ENCODE data around the gene NTM.

Gene NTM

DNA sequence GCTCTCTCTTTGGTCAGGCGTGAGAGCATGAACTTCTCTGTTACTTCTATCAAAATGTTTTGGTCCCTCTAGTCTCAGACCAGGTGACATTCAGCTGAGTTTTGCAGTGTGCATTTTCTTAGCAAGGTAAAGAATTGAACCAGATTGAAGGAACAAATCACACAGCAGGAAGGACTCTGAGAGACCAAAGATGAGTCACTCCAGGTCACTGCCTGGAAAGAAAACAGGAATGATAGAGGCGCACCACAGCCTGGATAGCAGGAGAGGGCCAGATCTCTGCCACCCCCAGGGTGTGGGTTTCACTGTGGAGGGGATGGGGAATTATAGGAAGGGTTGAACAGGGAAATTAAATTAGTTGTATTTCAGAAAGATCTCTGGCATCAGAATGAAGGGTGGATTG lies 788.3 kb downstream of the NTM start:
- no peaks in the 10 kb centered on the region for H3K9me2 ChIP-seq (replicated peaks; ENCODE audit: low read depth, low read length)
- H3K4me3 ChIP-seq (ENCODE audit: low read length, poor library complexity, severe bottlenecking) = no peak overlapping the region
- no peak overlapping the region for H2AFZ ChIP-seq (ENCODE audit: low read length)
- no peaks in the 10 kb centered on the region for H4K20me1 ChIP-seq (ENCODE audit: insufficient read depth, low read length, poor library complexity, severe bottlenecking)
- no peak overlapping the region for H3K9ac ChIP-seq (ENCODE audit: low read depth, low read length, poor library complexity, severe bottlenecking)
- no peaks in the 10 kb centered on the region for H3F3A ChIP-seq (ENCODE audit: low read depth)
- TF ChIP-seq EZH2phosphoT487 (IDR thresholded peaks at IDR 0.05; ENCODE audit: borderline replicate concordance) = no peak
- TF ChIP-seq, protein P1, sequence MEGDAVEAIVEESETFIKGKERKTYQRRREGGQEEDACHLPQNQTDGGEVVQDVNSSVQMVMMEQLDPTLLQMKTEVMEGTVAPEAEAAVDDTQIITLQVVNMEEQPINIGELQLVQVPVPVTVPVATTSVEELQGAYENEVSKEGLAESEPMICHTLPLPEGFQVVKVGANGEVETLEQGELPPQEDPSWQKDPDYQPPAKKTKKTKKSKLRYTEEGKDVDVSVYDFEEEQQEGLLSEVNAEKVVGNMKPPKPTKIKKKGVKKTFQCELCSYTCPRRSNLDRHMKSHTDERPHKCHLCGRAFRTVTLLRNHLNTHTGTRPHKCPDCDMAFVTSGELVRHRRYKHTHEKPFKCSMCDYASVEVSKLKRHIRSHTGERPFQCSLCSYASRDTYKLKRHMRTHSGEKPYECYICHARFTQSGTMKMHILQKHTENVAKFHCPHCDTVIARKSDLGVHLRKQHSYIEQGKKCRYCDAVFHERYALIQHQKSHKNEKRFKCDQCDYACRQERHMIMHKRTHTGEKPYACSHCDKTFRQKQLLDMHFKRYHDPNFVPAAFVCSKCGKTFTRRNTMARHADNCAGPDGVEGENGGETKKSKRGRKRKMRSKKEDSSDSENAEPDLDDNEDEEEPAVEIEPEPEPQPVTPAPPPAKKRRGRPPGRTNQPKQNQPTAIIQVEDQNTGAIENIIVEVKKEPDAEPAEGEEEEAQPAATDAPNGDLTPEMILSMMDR (conservative IDR thresholded peaks at IDR 0.05; ENCODE audit: low read length) = no peak
- no peaks in the 10 kb centered on the region for H3K9me3 ChIP-seq (ENCODE audit: insufficient read depth, low read depth, low read length)
- no peaks in the 10 kb centered on the region for H3K4me1 ChIP-seq (ENCODE audit: insufficient read depth, low read length, poor library complexity, severe bottlenecking)
- H3K27me3 ChIP-seq (ENCODE audit: insufficient read depth, low read length, poor library complexity, severe bottlenecking) = no peaks in the 10 kb centered on the region
- no peaks in the 10 kb centered on the region for H3K36me3 ChIP-seq (ENCODE audit: insufficient read depth, low read length)
- H3K4me2 ChIP-seq (ENCODE audit: low read depth, low read length, poor library complexity, severe bottlenecking) = no peak overlapping the region
- H3K79me2 ChIP-seq (ENCODE audit: insufficient read depth, low read length) = no peaks in the 10 kb centered on the region

DNA sequence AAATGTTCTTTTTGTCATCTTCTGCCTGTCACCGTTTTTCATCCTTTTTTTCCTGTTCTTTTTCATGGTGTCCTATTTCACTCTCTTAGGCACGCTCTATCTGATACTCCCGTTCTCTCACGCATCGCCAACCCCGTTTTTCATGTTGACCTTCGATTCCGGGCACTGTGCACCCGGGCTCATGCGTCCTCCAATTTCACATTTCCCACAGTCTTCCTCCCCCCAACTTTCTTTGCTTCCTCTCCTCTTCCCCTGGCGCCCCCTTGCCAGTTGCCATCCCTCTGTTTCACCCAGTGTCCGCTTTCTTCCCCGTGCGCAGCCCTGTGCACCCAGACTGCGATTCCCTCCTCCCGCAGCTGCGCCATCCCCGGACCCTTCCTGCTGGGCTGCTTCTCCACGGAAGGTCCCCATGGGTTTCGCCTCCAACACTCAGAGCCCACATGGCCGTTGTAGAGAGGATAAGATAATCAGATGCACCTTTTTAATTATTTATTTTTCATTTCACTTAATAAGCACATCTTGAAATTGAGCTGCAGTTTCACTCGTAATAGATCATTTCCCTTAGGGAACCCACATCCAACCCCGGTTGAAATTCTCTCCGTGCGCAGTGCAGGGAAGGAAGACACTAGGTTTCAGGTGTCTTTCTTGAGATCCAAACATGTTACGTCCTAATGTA lies 791.1 kb downstream of the NTM start:
- H3K27me3 ChIP-seq (ENCODE audit: insufficient read depth, low read length, poor library complexity, severe bottlenecking) = no peaks in the 10 kb centered on the region
- H3F3A ChIP-seq (ENCODE audit: low read depth) = no peaks in the 10 kb centered on the region
- H2AFZ ChIP-seq (ENCODE audit: low read length) = no peak overlapping the region
- H3K4me3 ChIP-seq (ENCODE audit: low read length, poor library complexity, severe bottlenecking) = no peak overlapping the region
- no peaks in the 10 kb centered on the region for H3K36me3 ChIP-seq (ENCODE audit: insufficient read depth, low read length)
- H3K79me2 ChIP-seq (ENCODE audit: insufficient read depth, low read length) = no peaks in the 10 kb centered on the region
- no peak overlapping the region for H3K9ac ChIP-seq (ENCODE audit: low read depth, low read length, poor library complexity, severe bottlenecking)
- no peaks in the 10 kb centered on the region for H4K20me1 ChIP-seq (ENCODE audit: insufficient read depth, low read length, poor library complexity, severe bottlenecking)
- no peaks in the 10 kb centered on the region for H3K4me1 ChIP-seq (ENCODE audit: insufficient read depth, low read length, poor library complexity, severe bottlenecking)
- H3K9me3 ChIP-seq (ENCODE audit: insufficient read depth, low read depth, low read length) = no peaks in the 10 kb centered on the region
- no peak overlapping the region for H3K4me2 ChIP-seq (ENCODE audit: low read depth, low read length, poor library complexity, severe bottlenecking)
- H3K9me2 ChIP-seq (replicated peaks; ENCODE audit: low read depth, low read length) = no peaks in the 10 kb centered on the region
- TF ChIP-seq EZH2phosphoT487 (IDR thresholded peaks at IDR 0.05; ENCODE audit: borderline replicate concordance) = no peak
- TF ChIP-seq, protein P1 (conservative IDR thresholded peaks at IDR 0.05; ENCODE audit: low read length) = no peak

GRCh38 chr11:132168344-132168981 lies 798.0 kb downstream of the NTM start:
- Histone ChIP-seq H3K4me2 (ENCODE audit: low read depth, low read length, poor library complexity, severe bottlenecking) (no peak overlapping the region), H4K20me1 (ENCODE audit: insufficient read depth, low read length, poor library complexity, severe bottlenecking) (no peaks in the 10 kb centered on the region), H3K36me3 (ENCODE audit: insufficient read depth, low read length) (no peaks in the 10 kb centered on the region), H2AFZ (ENCODE audit: low read length) (no peak overlapping the region), H3K4me1 (ENCODE audit: insufficient read depth, low read length, poor library complexity, severe bottlenecking) (no peaks in the 10 kb centered on the region), H3K9me3 (ENCODE audit: insufficient read depth, low read depth, low read length) (no peaks in the 10 kb centered on the region), H3K79me2 (ENCODE audit: insufficient read depth, low read length) (no peaks in the 10 kb centered on the region), H3K9me2 (replicated peaks; ENCODE audit: low read depth, low read length) (no peaks in the 10 kb centered on the region), H3F3A (ENCODE audit: low read depth) (no peaks in the 10 kb centered on the region), H3K27me3 (ENCODE audit: insufficient read depth, low read length, poor library complexity, severe bottlenecking) (no peaks in the 10 kb centered on the region), H3K4me3 (ENCODE audit: low read length, poor library complexity, severe bottlenecking) (no peak overlapping the region), H3K9ac (ENCODE audit: low read depth, low read length, poor library complexity, severe bottlenecking) (no peak overlapping the region)
- TF ChIP-seq, protein P1 (conservative IDR thresholded peaks at IDR 0.05; ENCODE audit: low read length) = no peak
- TF ChIP-seq EZH2phosphoT487 (IDR thresholded peaks at IDR 0.05; ENCODE audit: borderline replicate concordance) = no peak

Data from Loucy (cell line).